GM20000 (cell line): ENCODE results near the gene NHERF2.

Experiments used
- DNase-seq: peaks from one replicate; pipeline ENCODE4 v3.0.0; 2012; ENCODE audit warnings: low spot score
- TF ChIP-seq, protein P1 (sequence below): IDR thresholded peaks from 2 replicates; pipeline ENCODE4 v1.5.1; 2012; ENCODE audit warnings: mild to moderate bottlenecking, control low read depth; ENCODE audit errors: extremely low read depth, missing control alignments

NHERF2 gene

DNA sequence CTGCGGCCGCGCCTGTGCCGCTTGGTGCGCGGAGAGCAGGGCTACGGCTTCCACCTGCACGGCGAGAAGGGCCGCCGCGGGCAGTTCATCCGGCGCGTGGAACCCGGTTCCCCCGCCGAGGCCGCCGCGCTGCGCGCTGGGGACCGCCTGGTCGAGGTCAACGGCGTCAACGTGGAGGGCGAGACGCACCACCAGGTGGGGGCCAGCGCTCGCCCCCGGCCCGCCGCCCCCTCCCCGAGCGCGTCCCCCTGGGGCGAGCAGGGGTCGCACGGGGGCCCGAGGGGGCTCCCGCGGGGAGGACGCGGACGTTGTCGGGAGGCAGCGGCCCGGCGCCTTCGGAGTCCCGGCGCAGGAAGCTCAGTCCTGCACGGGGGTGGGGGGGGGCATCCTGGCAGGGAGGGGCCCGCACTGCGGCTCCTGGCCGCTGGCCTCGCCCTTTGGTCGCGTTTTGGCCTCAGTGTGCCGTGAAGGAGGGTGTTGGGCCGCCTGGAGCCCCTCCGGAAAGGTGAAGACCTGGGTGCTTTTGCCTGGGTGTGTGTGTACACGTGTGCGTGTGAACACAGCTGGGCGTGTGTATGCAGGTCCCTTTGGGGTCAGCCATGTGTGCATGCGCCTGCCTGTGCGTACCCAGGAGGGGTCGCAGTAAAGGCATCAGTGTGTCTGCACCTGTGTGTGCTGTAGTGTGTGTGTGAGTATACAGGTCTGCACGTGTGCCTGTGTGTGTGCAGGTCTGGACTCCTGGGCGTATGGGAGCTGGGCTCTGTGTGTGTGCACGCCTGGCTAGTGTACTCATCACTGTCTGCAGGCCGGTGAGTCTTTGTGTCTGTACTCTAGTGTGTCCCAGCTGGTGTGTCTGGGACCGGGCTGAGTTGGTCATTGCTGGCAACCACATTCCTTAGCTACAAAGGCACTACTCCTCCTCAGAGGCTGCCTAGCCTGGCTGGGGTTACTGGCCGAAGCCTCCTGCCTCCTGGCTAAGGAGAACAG, 615 bp downstream of the NHERF2 start:
- DNase-seq = no peak

DNA sequence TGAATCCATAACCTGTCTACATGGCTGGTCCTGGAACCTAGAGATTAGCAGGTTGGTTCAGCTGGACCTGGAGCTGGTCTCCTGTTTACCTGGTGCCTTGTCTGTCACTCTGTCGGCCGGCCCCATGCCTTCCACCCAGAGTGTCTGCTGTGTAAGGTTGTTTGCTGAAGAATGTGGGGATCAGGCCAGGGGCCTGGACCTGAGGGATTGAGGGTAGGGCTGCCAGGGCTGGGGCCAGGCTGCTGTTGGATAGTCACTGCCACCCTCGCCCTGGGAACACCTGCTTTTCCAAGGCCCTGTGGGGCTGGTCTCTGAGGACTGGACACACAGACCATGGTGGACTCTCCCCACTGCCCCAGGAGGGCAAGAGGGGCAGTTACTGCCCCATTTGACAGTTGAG, 1.4 kb downstream of the NHERF2 start:
- TF ChIP-seq, protein P1, sequence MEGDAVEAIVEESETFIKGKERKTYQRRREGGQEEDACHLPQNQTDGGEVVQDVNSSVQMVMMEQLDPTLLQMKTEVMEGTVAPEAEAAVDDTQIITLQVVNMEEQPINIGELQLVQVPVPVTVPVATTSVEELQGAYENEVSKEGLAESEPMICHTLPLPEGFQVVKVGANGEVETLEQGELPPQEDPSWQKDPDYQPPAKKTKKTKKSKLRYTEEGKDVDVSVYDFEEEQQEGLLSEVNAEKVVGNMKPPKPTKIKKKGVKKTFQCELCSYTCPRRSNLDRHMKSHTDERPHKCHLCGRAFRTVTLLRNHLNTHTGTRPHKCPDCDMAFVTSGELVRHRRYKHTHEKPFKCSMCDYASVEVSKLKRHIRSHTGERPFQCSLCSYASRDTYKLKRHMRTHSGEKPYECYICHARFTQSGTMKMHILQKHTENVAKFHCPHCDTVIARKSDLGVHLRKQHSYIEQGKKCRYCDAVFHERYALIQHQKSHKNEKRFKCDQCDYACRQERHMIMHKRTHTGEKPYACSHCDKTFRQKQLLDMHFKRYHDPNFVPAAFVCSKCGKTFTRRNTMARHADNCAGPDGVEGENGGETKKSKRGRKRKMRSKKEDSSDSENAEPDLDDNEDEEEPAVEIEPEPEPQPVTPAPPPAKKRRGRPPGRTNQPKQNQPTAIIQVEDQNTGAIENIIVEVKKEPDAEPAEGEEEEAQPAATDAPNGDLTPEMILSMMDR = no peak
- no peak for DNase-seq

More for the DNA sequence above, 615 bp downstream of the NHERF2 start:
- TF ChIP-seq, protein P1 = no peak

DNA sequence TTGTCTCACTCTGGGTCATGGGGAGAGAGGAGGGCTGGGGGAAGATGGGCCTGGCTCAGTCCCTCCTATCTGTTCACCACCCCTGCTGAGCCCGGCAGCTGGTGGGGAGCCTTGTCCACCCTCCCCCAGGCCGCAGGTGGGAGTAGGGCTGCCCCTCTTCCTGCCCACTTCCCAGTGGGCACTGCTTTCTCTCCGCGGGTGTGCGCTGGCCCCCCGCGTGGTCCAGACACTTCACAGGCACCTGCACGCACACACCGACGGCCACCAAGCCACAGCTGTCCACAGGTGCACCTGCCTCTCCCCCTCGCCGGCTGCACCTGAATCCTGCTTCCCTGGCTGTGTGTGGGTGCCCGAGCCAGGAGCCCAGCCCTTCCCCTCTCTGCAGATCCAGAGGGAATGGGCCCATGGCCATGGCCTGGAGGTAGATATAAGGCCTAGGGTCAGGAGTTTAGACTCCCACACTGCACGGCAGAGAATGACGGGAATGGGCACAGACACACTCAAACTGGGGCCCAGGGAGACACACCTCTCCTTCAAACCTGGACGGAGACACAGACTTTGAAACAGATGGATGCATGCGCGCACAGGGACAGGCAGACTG, 2.0 kb downstream of the NHERF2 start:
- DNase-seq = no peak
- TF ChIP-seq, protein P1 = no peak

DNA sequence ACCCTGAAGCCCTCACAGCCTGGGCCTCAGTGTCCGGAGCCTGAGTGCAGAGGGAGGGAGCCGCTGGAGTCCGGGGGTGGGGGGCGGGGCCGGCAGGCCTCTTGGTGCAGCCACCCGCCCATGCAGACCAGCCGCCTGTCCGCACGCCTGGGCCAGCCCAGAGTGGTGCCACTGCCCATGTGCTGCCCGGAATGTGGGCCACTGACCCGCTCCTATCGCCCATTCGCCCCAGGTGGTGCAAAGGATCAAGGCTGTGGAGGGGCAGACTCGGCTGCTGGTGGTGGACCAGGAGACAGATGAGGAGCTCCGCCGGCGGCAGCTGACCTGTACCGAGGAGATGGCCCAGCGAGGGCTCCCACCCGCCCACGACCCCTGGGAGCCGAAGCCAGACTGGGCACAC, 2.6 kb downstream of the NHERF2 start:
- DNase-seq = no peak
- TF ChIP-seq, protein P1 = no peak

DNA sequence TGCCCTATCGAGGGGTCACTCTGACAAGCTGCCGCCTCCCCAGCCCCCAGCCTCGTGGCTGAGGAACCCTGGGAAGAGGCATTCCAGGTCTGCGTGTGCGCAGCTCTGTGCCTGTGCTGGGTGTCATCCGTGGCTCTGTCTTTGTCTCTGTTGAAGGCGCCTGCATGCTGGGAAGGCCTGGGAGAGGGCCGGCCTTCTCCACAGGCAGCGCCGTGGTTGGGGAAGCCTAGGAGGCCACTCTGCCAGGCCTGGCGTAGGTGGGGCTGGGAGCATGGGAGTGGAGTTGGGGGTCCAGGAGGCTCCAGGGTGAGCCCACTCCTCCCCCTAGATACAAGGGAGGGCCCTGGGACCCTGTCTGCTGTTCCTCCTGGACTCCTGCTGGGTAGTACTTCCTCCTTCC, 3.3 kb downstream of the NHERF2 start:
- no peak for DNase-seq
- TF ChIP-seq, protein P1 = no peak

DNA sequence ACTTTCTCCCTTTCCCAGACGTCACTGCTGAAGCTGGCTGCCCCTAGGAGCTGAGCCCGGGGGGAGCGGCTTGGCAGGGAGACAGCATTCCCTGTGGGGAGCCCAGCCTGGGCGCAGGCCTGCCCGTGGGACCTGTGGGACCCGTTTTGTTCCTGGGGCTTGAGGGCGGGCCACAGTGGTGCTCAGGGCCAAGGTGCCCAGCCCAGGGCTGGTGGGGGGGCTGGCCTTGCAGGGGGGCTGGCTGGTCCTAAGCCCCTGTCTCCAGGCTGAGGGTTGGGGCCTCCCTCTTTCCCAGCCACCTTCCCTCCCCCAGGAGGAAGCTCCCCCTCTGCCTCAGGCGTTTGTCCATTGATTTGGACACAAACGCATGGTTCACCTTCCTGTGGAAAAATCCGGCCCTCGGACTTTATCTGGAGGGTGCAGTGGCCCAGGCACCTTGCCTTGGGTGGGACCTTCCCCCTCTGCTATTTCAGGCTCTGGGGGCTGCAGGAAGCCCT, 4.4 kb downstream of the NHERF2 start:
- TF ChIP-seq, protein P1 = no peak
- no peak for DNase-seq
